UCSD-AML1 (cell line): ENCODE measurements around the gene GMEB2.
"Not testable (repeated sequence)": the region's sequence is repeated elsewhere in the genome, so short reads cannot be mapped to it uniquely, and the experiment has no call there.

Source experiments
- DNase-seq: peaks from one replicate; lab custom pipeline; 2025; ENCODE audit not compliant: unreplicated experiment; lab: John Stamatoyannopoulos, UW

Gene GMEB2

DNA sequence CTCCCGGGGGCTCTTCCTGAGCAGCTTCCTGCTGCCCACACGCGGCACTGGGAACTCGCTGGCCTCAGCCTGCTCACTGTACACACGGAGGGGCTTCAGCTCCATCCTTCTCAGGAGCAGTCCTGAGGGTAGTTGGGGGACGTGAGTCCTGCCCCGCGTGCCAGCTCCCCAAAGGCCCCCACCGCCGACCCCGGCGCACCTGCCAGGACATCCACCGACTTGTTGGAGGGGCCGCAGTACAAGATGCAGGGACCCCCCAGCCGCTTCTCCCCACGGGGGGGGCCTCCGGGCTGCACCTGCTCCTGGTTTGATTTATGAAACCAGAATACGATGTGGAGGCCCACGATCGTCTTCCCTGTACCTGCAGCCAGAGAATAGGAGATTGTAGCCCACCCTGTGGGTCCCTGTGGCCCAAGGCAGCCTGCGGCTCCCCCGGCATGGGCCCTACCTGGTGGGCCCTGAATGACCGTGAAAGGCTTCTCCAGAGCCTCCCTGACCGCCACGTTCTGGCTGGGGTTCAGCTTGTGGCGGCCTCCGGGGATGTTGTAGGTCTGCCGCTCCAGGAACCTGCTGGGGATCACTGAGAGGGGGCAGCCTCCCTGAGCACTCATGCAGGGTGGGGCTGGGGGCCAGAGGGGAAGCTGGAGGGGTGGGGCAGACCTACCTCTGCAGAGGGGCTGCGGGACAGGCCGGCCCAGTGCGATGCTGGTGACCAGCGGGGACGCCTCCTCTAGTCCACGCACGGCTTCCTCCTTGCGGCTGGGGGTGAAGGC is 65.1 kb downstream of the GMEB2 start:
- DNase-seq, result no peak

GRCh38 chr20:63560856-63561609 is 65.9 kb downstream of the GMEB2 start:
- no peak for DNase-seq

- no peak for DNase-seq
Observed at GRCh38 chr20:63560333-63560805, 66.5 kb downstream of the GMEB2 start.

GRCh38 chr20:63559485-63560332 is 67.2 kb downstream of the GMEB2 start:
- DNase-seq, result not testable (repeated sequence)

GRCh38 chr20:63558804-63559484 is 68.0 kb downstream of the GMEB2 start:
- no peak for DNase-seq

DNA sequence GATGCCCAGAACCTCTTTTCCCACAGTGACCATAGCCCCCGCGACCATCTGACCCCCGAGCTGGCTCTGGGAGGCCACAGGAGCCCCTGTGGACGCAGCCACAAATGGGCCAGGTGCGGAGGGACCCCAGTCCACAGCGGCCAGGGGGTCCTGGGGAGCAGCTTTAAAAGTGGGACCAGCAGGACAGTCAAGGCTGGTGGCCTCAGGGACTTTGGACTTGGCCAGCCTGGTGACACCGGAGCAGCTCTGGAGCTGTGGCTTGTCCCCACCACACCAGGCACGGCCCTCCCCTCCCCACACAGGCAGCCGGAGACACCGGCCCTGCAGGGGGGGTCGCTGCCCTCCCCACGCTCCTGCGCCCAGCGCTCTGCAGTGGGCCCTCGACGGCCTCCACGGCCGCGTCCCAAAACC is 69.4 kb downstream of the GMEB2 start:
- no peak for DNase-seq

- no peak for DNase-seq
Observed at GRCh38 chr20:63556873-63557478, 69.9 kb downstream of the GMEB2 start.

DNA sequence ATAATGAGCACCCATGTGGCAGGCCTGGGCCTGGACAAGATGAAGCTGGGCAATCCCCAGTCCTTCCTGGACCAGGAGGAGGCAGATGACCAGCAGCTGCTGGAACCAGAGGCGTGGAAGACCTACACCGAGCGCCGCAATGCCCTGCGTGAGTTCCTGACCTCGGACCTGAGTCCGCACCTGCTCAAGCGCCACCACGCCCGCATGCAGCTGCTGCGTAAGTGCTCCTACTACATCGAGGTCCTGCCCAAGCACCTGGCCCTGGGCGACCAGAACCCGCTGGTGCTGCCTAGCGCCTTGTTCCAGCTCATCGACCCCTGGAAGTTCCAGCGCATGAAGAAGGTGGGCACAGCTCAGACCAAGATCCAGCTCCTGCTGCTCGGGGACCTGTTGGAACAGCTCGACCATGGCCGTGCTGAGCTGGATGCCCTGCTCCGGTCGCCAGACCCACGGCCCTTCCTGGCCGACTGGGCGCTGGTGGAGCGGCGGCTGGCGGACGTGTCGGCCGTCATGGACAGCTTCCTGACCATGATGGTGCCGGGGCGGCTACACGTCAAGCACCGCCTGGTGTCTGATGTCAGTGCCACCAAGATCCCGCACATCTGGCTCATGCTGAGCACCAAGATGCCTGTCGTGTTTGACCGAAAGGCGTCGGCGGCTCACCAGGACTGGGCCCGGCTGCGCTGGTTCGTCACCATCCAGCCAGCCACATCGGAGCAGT is 71.1 kb downstream of the GMEB2 start:
- no peak for DNase-seq

DNA sequence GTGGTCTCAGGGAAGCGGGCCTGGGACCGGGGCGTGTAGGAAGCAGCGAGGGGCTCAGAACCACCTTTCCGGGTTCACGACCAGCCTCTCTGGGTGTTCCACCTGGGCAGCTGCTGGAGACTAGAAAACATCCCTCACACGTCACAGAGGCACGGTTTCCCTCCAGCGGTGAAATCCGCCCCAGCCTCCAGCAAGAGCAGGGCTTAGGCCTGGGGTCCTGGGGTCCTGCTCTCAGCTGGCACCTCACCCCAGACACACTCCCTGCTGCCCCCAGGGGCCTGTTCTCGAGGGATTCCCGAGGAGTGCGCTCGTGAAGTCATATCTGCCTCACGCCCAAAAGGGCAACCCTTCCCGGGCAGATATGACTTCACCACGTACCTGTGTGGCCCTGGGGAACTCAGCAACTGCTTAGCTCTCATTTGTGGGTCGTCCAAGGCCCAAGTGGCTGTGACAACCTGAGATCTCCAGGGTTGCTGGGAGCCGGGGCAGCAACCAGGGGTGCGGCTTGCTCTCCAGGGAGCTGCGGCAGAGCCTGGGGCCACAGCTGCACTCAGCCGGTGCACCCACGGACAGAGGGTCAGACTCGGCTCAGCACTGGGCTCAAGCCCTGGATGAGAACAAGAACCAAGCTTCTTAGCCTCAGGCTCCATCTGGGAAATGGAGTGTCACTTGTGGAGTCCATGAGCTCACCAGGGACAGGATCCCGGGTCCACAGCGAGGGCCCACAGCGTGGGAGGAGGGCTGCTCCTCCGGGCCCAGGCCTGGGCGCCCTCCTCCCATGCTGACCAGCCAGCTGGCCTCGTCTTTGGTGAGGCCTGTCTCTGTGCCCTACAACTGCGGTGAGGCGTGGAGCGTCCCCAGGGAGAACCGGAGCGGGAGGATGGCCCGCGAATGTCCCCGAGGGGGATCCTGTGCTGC is 72.3 kb downstream of the GMEB2 start:
- DNase-seq, result no peak

DNA sequence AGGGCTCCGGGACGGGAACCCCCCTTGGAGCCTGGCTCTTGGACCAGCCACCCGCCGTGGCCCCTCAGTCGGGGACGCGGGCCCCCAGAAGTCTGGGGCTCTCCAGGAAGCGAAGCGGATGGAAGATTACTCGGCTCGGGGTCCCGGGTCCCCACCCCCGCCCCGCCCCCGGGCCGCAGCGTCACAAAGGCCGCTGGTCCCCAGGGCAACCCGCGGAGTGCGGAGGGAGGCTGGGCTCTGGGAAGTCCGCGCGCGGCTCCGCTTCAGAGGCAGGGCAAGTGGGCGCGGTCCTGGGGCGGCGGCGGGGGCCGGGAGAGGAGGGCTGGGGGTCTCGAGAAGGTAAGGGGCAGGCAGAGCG is 73.0 kb downstream of the GMEB2 start, which contains the start of gene FNDC11:
TSS of gene FNDC11 (plus strand) at position 227 of the 358 bp plus-strand sequence. CDS start 1,505 bp downstream, outside the sequence.
- peak; percentile 52 for DNase-seq

- DNase-seq, result peak; percentile 88
Observed at GRCh38 chr20:63553251-63553932, 73.5 kb downstream of the GMEB2 start.

- peak; percentile 69 for DNase-seq
Observed at GRCh38 chr20:63552481-63553249, 74.2 kb downstream of the GMEB2 start.

DNA sequence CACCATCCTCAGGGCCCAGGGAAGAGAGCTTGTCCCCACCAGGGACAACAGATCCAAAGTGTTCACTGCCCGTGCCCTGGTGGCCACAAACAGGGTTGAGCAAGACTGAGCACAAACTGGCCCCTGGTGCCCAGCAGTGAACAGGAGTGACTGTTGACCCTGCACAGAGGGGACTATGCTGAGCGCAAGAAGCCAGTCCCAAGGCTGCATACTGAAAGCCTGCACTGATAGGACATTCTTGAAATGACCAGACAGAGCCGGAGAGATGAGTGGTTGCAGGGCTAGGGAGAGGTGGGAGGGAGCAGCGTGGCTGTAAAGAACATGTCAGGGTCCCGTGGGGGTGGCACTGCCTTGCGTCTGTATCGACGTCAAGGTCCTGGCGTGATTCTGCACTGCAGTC is 75.8 kb downstream of the GMEB2 start:
- DNase-seq, result no peak

- no peak for DNase-seq
Observed at GRCh38 chr20:63549679-63550282, 77.1 kb downstream of the GMEB2 start.

DNA sequence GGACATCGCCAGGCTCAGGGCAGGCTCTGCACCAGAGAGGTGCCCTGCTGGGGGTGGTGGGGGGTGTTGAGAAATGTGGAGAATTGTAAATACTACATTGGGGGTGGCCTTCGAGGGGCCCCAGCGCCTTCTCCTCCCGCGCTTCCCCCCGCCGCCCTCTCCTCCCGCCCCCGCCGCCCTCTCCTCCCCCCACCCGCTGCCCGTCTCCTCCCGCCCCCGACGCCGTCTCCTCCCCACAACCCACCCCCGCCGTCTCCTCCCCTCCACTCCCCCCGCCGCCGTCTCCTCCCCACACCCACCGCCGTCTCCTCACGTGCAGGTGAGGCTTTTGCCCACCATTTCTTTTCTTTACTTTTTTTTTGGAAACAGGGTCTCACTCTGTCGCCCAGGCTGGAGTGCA is 77.9 kb downstream of the GMEB2 start:
- no peak for DNase-seq

GRCh38 chr20:63548542-63548941 is 78.4 kb downstream of the GMEB2 start:
- no peak for DNase-seq
